ENCODE results near the gene VPS37B. TPM values are rescaled to one million over a fixed set of nuclear protein-coding genes. Genes with fewer than 3 reads are reported as not detected.

Gene VPS37B
- total RNA-seq, 1 donor from 2014 or later: 59.7 TPM

GRCh38 chr12:122840580-122841513 is 55.1 kb downstream of the VPS37B start:
- no peak for DNase-seq (ENCODE audit: low spot score)

GRCh38 chr12:122839907-122840554 is 55.9 kb downstream of the VPS37B start:
- no peak for DNase-seq (ENCODE audit: low spot score)

GRCh38 chr12:122838841-122839240 is 57.1 kb downstream of the VPS37B start:
- DNase-seq (ENCODE audit: low spot score): no peak

GRCh38 chr12:122837306-122838265 is 58.3 kb downstream of the VPS37B start:
- no peak for DNase-seq (ENCODE audit: low spot score)

GRCh38 chr12:122836027-122836921 is 59.6 kb downstream of the VPS37B start:
- no peak for DNase-seq (ENCODE audit: low spot score)

GRCh38 chr12:122835750-122836026 is 60.2 kb downstream of the VPS37B start:
- no peak for DNase-seq (ENCODE audit: low spot score)

- DNase-seq (ENCODE audit: low spot score): no peak
Measured at GRCh38 chr12:122834921-122835749, 60.8 kb downstream of the VPS37B start, which contains the start of gene HIP1R. Gene HIP1R (plus strand): TSS chr12:122835457. CDS start chr12:122835551, 94 bp downstream.

- no peak for DNase-seq (ENCODE audit: low spot score)
Measured at GRCh38 chr12:122834104-122834920, 61.6 kb downstream of the VPS37B start.

GRCh38 chr12:122830517-122831214 is 65.3 kb downstream of the VPS37B start:
- no peak for DNase-seq (ENCODE audit: low spot score)

- DNase-seq (ENCODE audit: low spot score): no peak
Measured at GRCh38 chr12:122827258-122827657, 68.7 kb downstream of the VPS37B start.

- DNase-seq (ENCODE audit: low spot score): no peak
Measured at GRCh38 chr12:122825773-122826724, 69.9 kb downstream of the VPS37B start.

GRCh38 chr12:122823429-122823828 is 72.5 kb downstream of the VPS37B start:
- DNase-seq (ENCODE audit: low spot score): no peak

- no peak for DNase-seq (ENCODE audit: low spot score)
Measured at GRCh38 chr12:122820838-122821271, 75.1 kb downstream of the VPS37B start.

- no peak for DNase-seq (ENCODE audit: low spot score)
Measured at GRCh38 chr12:122820138-122820537, 75.8 kb downstream of the VPS37B start.

GRCh38 chr12:122819209-122819785 is 76.6 kb downstream of the VPS37B start:
- DNase-seq (ENCODE audit: low spot score): no peak

Data from ureter (tissue), 1 donor.